ENCODE measurements around the gene TRIM26. TPM values are rescaled to one million over a fixed set of nuclear protein-coding genes. Genes with fewer than 3 reads are reported as not detected.

TRIM26 gene
- total and polyA plus RNA-seq, 12 donors, result 12.0 to 29.0 (median 21.8) TPM

Other genes starting within 250 kb of the TRIM26 start
- gene POLR1H, start 152.1 kb downstream of the TRIM26 start, total RNA-seq, result 10 to 100 TPM; 11.5 to 21.8 (median 14.7) TPM
- gene POLR1H, start 152.1 kb downstream of the TRIM26 start, polyA plus RNA-seq, result 10 to 100 TPM; 17.2 to 45.2 TPM
- gene PPP1R11, start 146.2 kb downstream of the TRIM26 start, total RNA-seq, result 10 to 100 TPM; 38.6 to 56.5 (median 46.8) TPM
- 10 to 100 TPM; 30.6 to 75.4 TPM for gene PPP1R11, start 146.2 kb downstream of the TRIM26 start, polyA plus RNA-seq
- not detected for gene RNF39, start 137.6 kb downstream of the TRIM26 start, total RNA-seq
- under 1 TPM in 1 of 2 donors, not detected in 1; 0.15 TPM for gene RNF39, start 137.6 kb downstream of the TRIM26 start, polyA plus RNA-seq
- not detected for gene TRIM31, start 100.3 kb downstream of the TRIM26 start, total RNA-seq
- gene TRIM31, start 100.3 kb downstream of the TRIM26 start, polyA plus RNA-seq, result not detected
- not detected for gene TRIM40, start 77.3 kb downstream of the TRIM26 start, total RNA-seq
- gene TRIM40, start 77.3 kb downstream of the TRIM26 start, polyA plus RNA-seq, result not detected
- gene TRIM10, start 52.2 kb downstream of the TRIM26 start, total RNA-seq, result not detected
- gene TRIM10, start 52.2 kb downstream of the TRIM26 start, polyA plus RNA-seq, result not detected
- gene TRIM15, start 49.9 kb downstream of the TRIM26 start, total RNA-seq, result not detected
- not detected for gene TRIM15, start 49.9 kb downstream of the TRIM26 start, polyA plus RNA-seq
- gene TRIM39, start 113.5 kb upstream of the TRIM26 start, total RNA-seq, result 10 to 100 TPM in 2 of 10 donors, 1 to 10 TPM in 8; 6.3 to 10.6 (median 8.8) TPM
- gene TRIM39, start 113.5 kb upstream of the TRIM26 start, polyA plus RNA-seq, result 1 to 10 TPM; 5.2 to 7.6 TPM
- 10 to 100 TPM; 16.2 to 29.1 (median 23.8) TPM for gene RPP21, start 131.8 kb upstream of the TRIM26 start, total RNA-seq
- 100 to 1,000 TPM in 1 of 2 donors, 10 to 100 TPM in 1; 96.6 to 113 TPM for gene RPP21, start 131.8 kb upstream of the TRIM26 start, polyA plus RNA-seq

Measured in heart right ventricle (tissue), 12 donors.